Peyer's patch (tissue), 4 donors: ENCODE data around the gene DNAJB12. TPM values are rescaled to one million over a fixed set of nuclear protein-coding genes. Genes with fewer than 3 reads are reported as not detected.

Experiments
- DNase-seq, 3 donors: peaks; one replicate each; pipeline ENCODE4 v3.0.0-alpha.2; 2017 to 2019
- H3K27ac ChIP-seq, 4 donors: fragments of 200-600 bp; sonication (generic); one replicate each; pipeline ENCODE4 v1.5.1; 2016 to 2019
- H3K27me3 ChIP-seq, 2 donors: fragments of 200-600 bp; sonication (generic); one replicate each; pipeline ENCODE4 v1.5.1; 2019
- H3K36me3 ChIP-seq, 3 donors: fragments of 200-600 bp; sonication (generic); one replicate each; pipeline ENCODE4 v1.5.1; 2016 to 2019
- H3K4me1 ChIP-seq, 4 donors: fragments of 200-600 bp; sonication (generic); one replicate each; pipeline ENCODE4 v1.5.1; 2016 to 2019
- H3K4me3 ChIP-seq, 4 donors: fragments of 200-600 bp; sonication (generic); 1 replicate in 3 of 4; 2 replicates in 1 of 4; pipeline ENCODE4 v1.5.1; 2016 to 2019; ENCODE audit warnings: mild to moderate bottlenecking in 1 of 4
- H3K9me3 ChIP-seq, 4 donors: fragments of 200-600 bp; sonication (generic); one replicate each; pipeline ENCODE4 v1.5.1; 2016 to 2019; ENCODE audit warnings: mild to moderate bottlenecking in 1 of 4
- CTCF ChIP-seq, 6 experiments: fragments of 450-650 bp in 4 of 6; fragments of 200-600 bp in 2 of 6; sonication (generic) in 1 of 6; IDR thresholded peaks; one replicate each; pipeline ENCODE4 v1.5.1; 2017 to 2019; ENCODE audit warnings: antibody characterized with exemption in 6 of 6, mild to moderate bottlenecking in 3 of 6, moderate library complexity in 1 of 6
- POLR2A ChIP-seq, 2 donors: fragments of 450-650 bp; IDR thresholded peaks; one replicate each; pipeline ENCODE4 v1.5.1; 2017; ENCODE audit warnings: antibody characterized with exemption in 2 of 2, mild to moderate bottlenecking in 2 of 2, moderate library complexity in 2 of 2
- total RNA-seq, 4 donors: library from RNA; depleted of rRNA; stranded (reverse); fragments of >200 nt; gene quantifications; one replicate each; pipeline ENCODE4 v1.1.0, GENCODE V29; 2016

DNAJB12 gene
- total RNA-seq, 4 donors from 2014 or later, result 33.0 to 54.1 (median 47.2) TPM

GRCh38 chr10:72332423-72333111 is 22.2 kb downstream of the DNAJB12 start:
- peak overlapping the region; percentile 89 to 94 (median 91) for H3K27ac ChIP-seq
- peak overlapping the region in 2 of 4 donors; percentile 1 to 24 for H3K4me3 ChIP-seq
- H3K9me3 ChIP-seq, result no peaks in the 10 kb centered on the region
- H3K36me3 ChIP-seq, result peaks cover 0 to 40% (median 0%) of the 10 kb centered on the region in 3 donors
- peaks cover 9 to 79% (median 69%) of the 10 kb centered on the region in 4 donors for H3K4me1 ChIP-seq
- DNase-seq, result peak in 1 of 3 donors; percentile 48
- TF ChIP-seq CTCF (IDR thresholded peaks at IDR 0.05), result no peak
- no peaks in the 10 kb centered on the region for H3K27me3 ChIP-seq

- H3K4me3 ChIP-seq, result peak overlapping the region in 3 of 4 donors; percentile 2 to 24 (median 15)
Measured at GRCh38 chr10:72331575-72332422, 22.9 kb downstream of the DNAJB12 start.

GRCh38 chr10:72330069-72330426 is 24.7 kb downstream of the DNAJB12 start:
- Histone ChIP-seq H3K27me3 (no peaks in the 10 kb centered on the region), H3K27ac (peak overlapping the region in 2 of 4 donors; percentile 45 to 59), H3K36me3 (peaks cover 0 to 20% (median 0%) of the 10 kb centered on the region in 3 donors), H3K4me3 (no peak overlapping the region), H3K4me1 (peaks cover 9 to 64% (median 49%) of the 10 kb centered on the region in 4 donors), H3K9me3 (no peaks in the 10 kb centered on the region)
- no peak for DNase-seq
- TF ChIP-seq CTCF (IDR thresholded peaks at IDR 0.05) (no peak), POLR2A (IDR thresholded peaks at IDR 0.05) (no peak)

More at GRCh38 chr10:72331575-72332422, 22.9 kb downstream of the DNAJB12 start:
- Histone ChIP-seq H3K27me3 (no peaks in the 10 kb centered on the region), H3K27ac (peak overlapping the region; percentile 89 to 94 (median 91)), H3K36me3 (peaks cover 0 to 37% (median 0%) of the 10 kb centered on the region in 3 donors), H3K9me3 (no peaks in the 10 kb centered on the region), H3K4me1 (peaks cover 9 to 77% (median 65%) of the 10 kb centered on the region in 4 donors)
- peak; percentile 84 to 93 (median 91) for DNase-seq
- TF ChIP-seq POLR2A (IDR thresholded peaks at IDR 0.05) (peak; percentile 21 to 53), CTCF (IDR thresholded peaks at IDR 0.05) (peak; percentile 30 to 72 (median 59))

GRCh38 chr10:72329290-72330068 is 25.2 kb downstream of the DNAJB12 start:
- Histone ChIP-seq H3K4me3 (no peak overlapping the region), H3K9me3 (no peaks in the 10 kb centered on the region), H3K36me3 (peaks cover 0 to 15% (median 0%) of the 10 kb centered on the region in 3 donors), H3K4me1 (peaks cover 9 to 61% (median 45%) of the 10 kb centered on the region in 4 donors), H3K27ac (peak overlapping the region in 2 of 4 donors; percentile 45 to 59), H3K27me3 (no peaks in the 10 kb centered on the region)
- TF ChIP-seq POLR2A (IDR thresholded peaks at IDR 0.05), result no peak
- no peak for TF ChIP-seq CTCF (IDR thresholded peaks at IDR 0.05)
- no peak for DNase-seq

- Histone ChIP-seq H3K4me1 (peaks cover 9 to 54% (median 42%) of the 10 kb centered on the region in 4 donors), H3K36me3 (peaks cover 0 to 9% (median 0%) of the 10 kb centered on the region in 3 donors), H3K4me3 (no peak overlapping the region), H3K27me3 (no peaks in the 10 kb centered on the region), H3K9me3 (no peaks in the 10 kb centered on the region), H3K27ac (peak overlapping the region in 3 of 4 donors; percentile 43 to 59 (median 45))
- DNase-seq, result no peak
- TF ChIP-seq POLR2A (IDR thresholded peaks at IDR 0.05) (no peak), CTCF (IDR thresholded peaks at IDR 0.05) (no peak)
Measured at GRCh38 chr10:72328829-72329204, 25.9 kb downstream of the DNAJB12 start.
